ENCODE results near the gene CILP2. TPM values are rescaled to one million over a fixed set of nuclear protein-coding genes. Genes with fewer than 3 reads are reported as not detected.

Gene CILP2
- total and polyA plus RNA-seq, 2 experiments from 2014 or later, result 4.0 to 21.6 TPM

DNA sequence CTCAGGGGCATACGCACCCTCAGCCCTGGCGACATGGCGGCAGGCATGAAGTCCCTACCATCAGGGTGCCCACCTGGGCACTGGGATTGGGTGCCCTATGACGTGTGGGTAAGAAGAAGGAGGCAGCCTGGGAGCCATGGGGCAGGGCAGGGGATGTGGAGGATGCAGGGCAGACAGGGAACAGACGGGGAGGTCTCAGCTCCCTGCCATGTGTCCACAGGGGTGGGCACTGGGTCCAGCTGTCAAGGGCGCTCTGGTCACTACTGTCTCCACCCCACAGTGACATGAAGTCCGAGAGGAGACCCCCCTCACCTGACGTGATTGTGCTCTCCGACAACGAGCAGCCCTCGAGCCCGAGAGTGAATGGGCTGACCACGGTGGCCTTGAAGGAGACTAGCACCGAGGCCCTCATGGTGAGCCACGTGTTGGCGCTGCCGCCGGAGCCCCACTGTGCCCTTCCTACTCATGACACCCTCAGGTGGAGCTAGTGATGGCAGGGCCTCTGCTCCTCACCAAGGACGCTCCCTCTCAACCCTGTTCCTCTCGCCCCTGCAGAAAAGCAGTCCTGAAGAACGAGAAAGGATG lies 45.9 kb upstream of the CILP2 start:
- no peak overlapping the region for H3K4me3 ChIP-seq
- no peak overlapping the region for H3K27ac ChIP-seq (ENCODE audit: low read depth)
- H3K27me3 ChIP-seq (ENCODE audit: insufficient read depth), result no peaks in the 10 kb centered on the region
- Mint-ChIP-seq H3K36me3 (ENCODE audit: low read depth) (peaks cover 56% of the 10 kb centered on the region), H3K27me3 (ENCODE audit: insufficient read depth, low read depth, poor library complexity) (peaks cover 26% of the 10 kb centered on the region), H3K9me3 (no peaks in the 10 kb centered on the region), H3K4me3 (no peak overlapping the region), H3K27ac (no peak overlapping the region; the same call in 1 of the 2 replicates), H3K4me1 (peaks cover 36% of the 10 kb centered on the region)
- TF ChIP-seq JUNB (IDR thresholded peaks at IDR 0.05; ENCODE audit: unreplicated experiment) (no peak), CTCF (conservative IDR thresholded peaks at IDR 0.05; ENCODE audit: low read depth in 2 of 2) (no peak), POLR2AphosphoS5 (IDR thresholded peaks at IDR 0.05; ENCODE audit: low read depth) (no peak)
- peaks cover 22% of the 10 kb centered on the region for H3K4me1 ChIP-seq (ENCODE audit: insufficient read depth)
- peaks cover 20% of the 10 kb centered on the region for H3F3A ChIP-seq (replicated peaks; ENCODE audit: low read depth)
- ATAC-seq (no peak), DNase-seq (ENCODE audit: low spot score) (no peak)
- H3K9me2 ChIP-seq (ENCODE audit: insufficient read depth), result no peaks in the 10 kb centered on the region
- no peak overlapping the region for H3K4me2 ChIP-seq
- peaks cover 11% of the 10 kb centered on the region; the same call in 1 of the 2 replicates for H3K36me3 ChIP-seq (ENCODE audit: insufficient read depth)
- H4K20me1 ChIP-seq (replicated peaks; ENCODE audit: insufficient read depth), result peaks cover 27% of the 10 kb centered on the region
- H2AFZ ChIP-seq, result no peak overlapping the region
- peaks cover 33% of the 10 kb centered on the region for H3K79me2 ChIP-seq (replicated peaks; ENCODE audit: insufficient read depth)

DNA sequence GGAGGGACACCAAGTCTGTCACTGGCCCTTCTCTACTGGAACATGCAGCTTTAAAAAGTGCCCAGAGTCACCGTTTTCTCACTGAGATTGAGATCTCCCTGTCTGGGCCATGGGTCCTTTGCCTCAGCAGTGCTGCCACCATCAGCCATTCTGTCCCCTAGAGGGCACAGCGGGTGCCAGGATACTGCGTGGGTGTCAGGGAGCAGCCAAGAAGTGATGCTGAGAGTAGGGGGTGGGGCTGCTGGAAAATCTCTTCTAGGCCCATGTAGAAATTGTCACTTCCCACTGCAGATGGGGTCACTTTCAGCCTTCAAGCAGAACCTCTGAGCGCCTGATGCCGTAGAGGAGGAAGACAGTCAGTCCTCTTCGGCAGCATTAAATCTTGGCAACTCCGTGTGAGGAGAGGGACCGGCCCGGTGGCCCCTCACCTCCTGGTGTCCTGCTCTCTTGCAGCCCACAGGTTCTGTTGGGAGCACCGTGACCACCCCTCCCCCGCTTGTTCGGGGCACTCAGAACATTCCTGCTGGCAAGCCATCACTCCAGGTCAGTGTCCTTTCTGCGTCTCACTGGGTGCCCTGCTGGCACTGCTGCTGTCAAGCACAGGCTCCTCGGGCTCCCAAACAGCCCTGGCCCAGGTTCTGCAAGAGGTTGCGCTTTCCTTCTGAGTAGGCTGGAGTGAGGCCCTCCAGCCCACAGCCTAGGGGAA lies 44.1 kb upstream of the CILP2 start:
- peaks cover 20% of the 10 kb centered on the region for H3K27me3 Mint-ChIP-seq (ENCODE audit: insufficient read depth, low read depth, poor library complexity)
- H3K9me3 Mint-ChIP-seq, result no peaks in the 10 kb centered on the region
- no peaks in the 10 kb centered on the region for H3K9me2 ChIP-seq (ENCODE audit: insufficient read depth)
- no peaks in the 10 kb centered on the region for H3K27me3 ChIP-seq (ENCODE audit: insufficient read depth)
- peaks cover 27% of the 10 kb centered on the region for H4K20me1 ChIP-seq (replicated peaks; ENCODE audit: insufficient read depth)
- H3K36me3 Mint-ChIP-seq (ENCODE audit: low read depth), result peaks cover 70% of the 10 kb centered on the region
- ATAC-seq (no peak), DNase-seq (ENCODE audit: low spot score) (no peak)
- H3K4me3 Mint-ChIP-seq, result no peak overlapping the region
- H3K4me3 ChIP-seq, result no peak overlapping the region
- no peak overlapping the region for H3K4me2 ChIP-seq
- peaks cover 8% of the 10 kb centered on the region; the same call in 1 of the 2 replicates for H3K4me1 ChIP-seq (ENCODE audit: insufficient read depth)
- TF ChIP-seq JUNB (IDR thresholded peaks at IDR 0.05; ENCODE audit: unreplicated experiment) (no peak), REST (IDR thresholded peaks at IDR 0.05; ENCODE audit: unreplicated experiment) (no peak)
- TF ChIP-seq, protein P1, sequence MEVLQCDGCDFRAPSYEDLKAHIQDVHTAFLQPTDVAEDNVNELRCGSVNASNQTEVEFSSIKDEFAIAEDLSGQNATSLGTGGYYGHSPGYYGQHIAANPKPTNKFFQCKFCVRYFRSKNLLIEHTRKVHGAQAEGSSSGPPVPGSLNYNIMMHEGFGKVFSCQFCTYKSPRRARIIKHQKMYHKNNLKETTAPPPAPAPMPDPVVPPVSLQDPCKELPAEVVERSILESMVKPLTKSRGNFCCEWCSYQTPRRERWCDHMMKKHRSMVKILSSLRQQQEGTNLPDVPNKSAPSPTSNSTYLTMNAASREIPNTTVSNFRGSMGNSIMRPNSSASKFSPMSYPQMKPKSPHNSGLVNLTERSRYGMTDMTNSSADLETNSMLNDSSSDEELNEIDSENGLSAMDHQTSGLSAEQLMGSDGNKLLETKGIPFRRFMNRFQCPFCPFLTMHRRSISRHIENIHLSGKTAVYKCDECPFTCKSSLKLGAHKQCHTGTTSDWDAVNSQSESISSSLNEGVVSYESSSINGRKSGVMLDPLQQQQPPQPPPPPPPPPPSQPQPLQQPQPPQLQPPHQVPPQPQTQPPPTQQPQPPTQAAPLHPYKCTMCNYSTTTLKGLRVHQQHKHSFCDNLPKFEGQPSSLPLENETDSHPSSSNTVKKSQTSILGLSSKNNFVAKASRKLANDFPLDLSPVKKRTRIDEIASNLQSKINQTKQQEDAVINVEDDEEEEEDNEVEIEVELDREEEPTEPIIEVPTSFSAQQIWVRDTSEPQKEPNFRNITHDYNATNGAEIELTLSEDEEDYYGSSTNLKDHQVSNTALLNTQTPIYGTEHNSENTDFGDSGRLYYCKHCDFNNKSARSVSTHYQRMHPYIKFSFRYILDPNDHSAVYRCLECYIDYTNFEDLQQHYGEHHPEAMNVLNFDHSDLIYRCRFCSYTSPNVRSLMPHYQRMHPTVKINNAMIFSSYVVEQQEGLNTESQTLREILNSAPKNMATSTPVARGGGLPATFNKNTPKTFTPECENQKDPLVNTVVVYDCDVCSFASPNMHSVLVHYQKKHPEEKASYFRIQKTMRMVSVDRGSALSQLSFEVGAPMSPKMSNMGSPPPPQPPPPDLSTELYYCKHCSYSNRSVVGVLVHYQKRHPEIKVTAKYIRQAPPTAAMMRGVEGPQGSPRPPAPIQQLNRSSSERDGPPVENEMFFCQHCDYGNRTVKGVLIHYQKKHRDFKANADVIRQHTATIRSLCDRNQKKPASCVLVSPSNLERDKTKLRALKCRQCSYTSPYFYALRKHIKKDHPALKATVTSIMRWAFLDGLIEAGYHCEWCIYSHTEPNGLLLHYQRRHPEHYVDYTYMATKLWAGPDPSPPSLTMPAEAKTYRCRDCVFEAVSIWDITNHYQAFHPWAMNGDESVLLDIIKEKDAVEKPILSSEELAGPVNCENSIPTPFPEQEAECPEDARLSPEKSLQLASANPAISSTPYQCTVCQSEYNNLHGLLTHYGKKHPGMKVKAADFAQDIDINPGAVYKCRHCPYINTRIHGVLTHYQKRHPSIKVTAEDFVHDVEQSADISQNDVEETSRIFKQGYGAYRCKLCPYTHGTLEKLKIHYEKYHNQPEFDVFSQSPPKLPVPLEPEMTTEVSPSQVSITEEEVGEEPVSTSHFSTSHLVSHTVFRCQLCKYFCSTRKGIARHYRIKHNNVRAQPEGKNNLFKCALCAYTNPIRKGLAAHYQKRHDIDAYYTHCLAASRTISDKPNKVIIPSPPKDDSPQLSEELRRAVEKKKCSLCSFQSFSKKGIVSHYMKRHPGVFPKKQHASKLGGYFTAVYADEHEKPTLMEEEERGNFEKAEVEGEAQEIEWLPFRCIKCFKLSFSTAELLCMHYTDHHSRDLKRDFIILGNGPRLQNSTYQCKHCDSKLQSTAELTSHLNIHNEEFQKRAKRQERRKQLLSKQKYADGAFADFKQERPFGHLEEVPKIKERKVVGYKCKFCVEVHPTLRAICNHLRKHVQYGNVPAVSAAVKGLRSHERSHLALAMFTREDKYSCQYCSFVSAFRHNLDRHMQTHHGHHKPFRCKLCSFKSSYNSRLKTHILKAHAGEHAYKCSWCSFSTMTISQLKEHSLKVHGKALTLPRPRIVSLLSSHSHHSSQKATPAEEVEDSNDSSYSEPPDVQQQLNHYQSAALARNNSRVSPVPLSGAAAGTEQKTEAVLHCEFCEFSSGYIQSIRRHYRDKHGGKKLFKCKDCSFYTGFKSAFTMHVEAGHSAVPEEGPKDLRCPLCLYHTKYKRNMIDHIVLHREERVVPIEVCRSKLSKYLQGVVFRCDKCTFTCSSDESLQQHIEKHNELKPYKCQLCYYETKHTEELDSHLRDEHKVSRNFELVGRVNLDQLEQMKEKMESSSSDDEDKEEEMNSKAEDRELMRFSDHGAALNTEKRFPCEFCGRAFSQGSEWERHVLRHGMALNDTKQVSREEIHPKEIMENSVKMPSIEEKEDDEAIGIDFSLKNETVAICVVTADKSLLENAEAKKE (CRISPR knock-in tag; IDR thresholded peaks at IDR 0.05), result no peak
- no peak overlapping the region for H2AFZ ChIP-seq
- peak overlapping the region; percentile 78; the same call in 1 of the 2 replicates for H3K27ac Mint-ChIP-seq
- peaks cover 11% of the 10 kb centered on the region; the same call in 1 of the 2 replicates for H3K36me3 ChIP-seq (ENCODE audit: insufficient read depth)
- no peak overlapping the region for H3K27ac ChIP-seq (ENCODE audit: low read depth)
- H3K4me1 Mint-ChIP-seq, result peaks cover 17% of the 10 kb centered on the region
- H3K79me2 ChIP-seq (replicated peaks; ENCODE audit: insufficient read depth), result peaks cover 27% of the 10 kb centered on the region
- peaks cover 10% of the 10 kb centered on the region; the same call in 1 of the 2 replicates for H3F3A ChIP-seq (replicated peaks; ENCODE audit: low read depth)

All from GM23338 (cell line).